K562 (cell line): ENCODE measurements around the gene LRMDA. TPM values are rescaled to one million over a fixed set of nuclear protein-coding genes. Genes with fewer than 3 reads are reported as not detected.

Experiments
- ATAC-seq: fragments of 200-7000 bp; cut with Tn5 transposase; 3 replicates; pipeline ENCODE4 v1.9.1; 2020; ENCODE audit warnings: moderate library complexity
- BruUV-seq: library from RNA; stranded (reverse); fragments of 400-500 nt; replicated peaks from 2 replicates; lab custom pipeline; 2021; lab: Mats Ljungman, UMichigan
- CTCF ChIA-PET: fragments of 300-600 bp; formaldehyde crosslinking; extraction: SDS; loops from one replicate; lab custom pipeline; 2021; ENCODE audit warnings: low intra/inter-chr PET ratio; lab: Yijun Ruan, JAX
- POLR2A ChIA-PET: fragments of 300-600, 350-650 bp; sonication (Branson Sonifier 250); formaldehyde crosslinking; extraction: SDS; loops from one replicate; lab custom pipeline; 2021; ENCODE audit warnings: antibody characterized with exemption, inconsistent platforms; lab: Yijun Ruan, JAX
- DNase-seq, 4 experiments: peaks; one replicate each; pipeline versions ENCODE4 v3.0.0 to v3.0.0-alpha.2; 2011 to 2018; ENCODE audit warnings: low spot score in 3 of 4, mixed read lengths in 3 of 4; ENCODE audit errors: extremely low read depth in 1 of 4
- FAIRE-seq: peaks from 2 replicates; lab custom pipeline; 2011; peaks lifted over from hg19 to GRCh38; lab: Jason Lieb, UNC
- H2AFZ ChIP-seq: 2 replicates; pipeline ENCODE4 v1.6.0; 2011; ENCODE audit warnings: low read depth, low read length, control low read depth, inconsistent platforms
- H3K27ac ChIP-seq: fragments of 200-600 bp; 3 replicates; pipeline ENCODE4 v1.8.0; 2011; ENCODE audit warnings: low read depth, mild to moderate bottlenecking, control low read depth, inconsistent platforms, low read length, moderate library complexity, mixed read lengths; ENCODE audit errors: extremely low read depth
- H3K27me3 ChIP-seq, 2 experiments: fragments of 300-600 bp in 1 of 2; 2 replicates in 1 of 2; 3 replicates in 1 of 2; pipeline versions ENCODE4 v1.6.0 to v1.8.0; 2011; ENCODE audit warnings: inconsistent platforms in 2 of 2, low read length in 2 of 2, mild to moderate bottlenecking in 1 of 2, mixed read lengths in 1 of 2, moderate library complexity in 1 of 2; ENCODE audit not compliant: control insufficient read depth in 2 of 2, insufficient read depth in 2 of 2
- H3K36me3 ChIP-seq: fragments of 300-600 bp; 3 replicates; pipeline ENCODE4 v1.8.0; 2011; ENCODE audit warnings: mild to moderate bottlenecking, low read length, inconsistent platforms; ENCODE audit not compliant: control insufficient read depth, insufficient read depth
- H3K4me1 ChIP-seq, 2 experiments: fragments of 200-600 bp in 1 of 2; replicated peaks in 1 of 2; 2 replicates in 1 of 2; 3 replicates in 1 of 2; pipeline versions ENCODE4 v1.5.1 to v1.8.0; 2011; ENCODE audit warnings: inconsistent platforms in 2 of 2, low read length in 2 of 2, mild to moderate bottlenecking in 1 of 2, mixed read lengths in 1 of 2, moderate library complexity in 1 of 2; ENCODE audit not compliant: control insufficient read depth in 2 of 2, insufficient read depth in 2 of 2
- H3K4me2 ChIP-seq: 2 replicates; pipeline ENCODE4 v1.6.1; 2011; ENCODE audit warnings: low read length, control low read depth, inconsistent platforms, mixed read lengths; ENCODE audit not compliant: insufficient read depth
- H3K4me3 ChIP-seq: fragments of 200-600 bp; sonication (generic), shearing (Covaris generic); 2 replicates; pipeline ENCODE4 v1.5.1; 2016; ENCODE audit warnings: control low read depth, inconsistent platforms
- H3K79me2 ChIP-seq: fragments of 200-600 bp; 3 replicates; pipeline ENCODE4 v1.8.0; 2011; ENCODE audit warnings: low read length, inconsistent platforms; ENCODE audit not compliant: control insufficient read depth, insufficient read depth
- H3K9ac ChIP-seq, 2 experiments: 2 replicates each; pipeline versions ENCODE4 v1.6.0 to v1.6.1; 2011; ENCODE audit warnings: low read depth in 2 of 2, low read length in 2 of 2, control low read depth in 1 of 2, inconsistent platforms in 1 of 2, mild to moderate bottlenecking in 1 of 2, mixed read lengths in 1 of 2; ENCODE audit not compliant: insufficient read depth in 1 of 2
- H3K9me1 ChIP-seq: one replicate; pipeline ENCODE4 v1.6.0; 2011; ENCODE audit warnings: inconsistent platforms, mild to moderate bottlenecking, low read length, moderate library complexity; ENCODE audit not compliant: control insufficient read depth, insufficient read depth
- H3K9me3 ChIP-seq: replicated peaks from 2 replicates; pipeline ENCODE4 v1.5.1; 2011; ENCODE audit warnings: low read depth, low read length, inconsistent platforms; ENCODE audit not compliant: control insufficient read depth, insufficient read depth
- H4K20me1 ChIP-seq: replicated peaks from 2 replicates; pipeline ENCODE4 v1.6.1; 2011; ENCODE audit warnings: low read length, inconsistent platforms, mixed read lengths; ENCODE audit not compliant: control insufficient read depth, insufficient read depth
- IFI16 ChIP-seq: fragments of 250-450 bp; sonication (Bioruptor Pico); IDR thresholded peaks from 2 replicates; pipeline ENCODE4 v2.1.2; 2022; ENCODE audit warnings: mild to moderate bottlenecking, inconsistent platforms
- PHB ChIP-seq: fragments of 250-450 bp; sonication (Bioruptor Pico); IDR thresholded peaks from 2 replicates; pipeline ENCODE4 v1.5.0; 2021
- PHF8 ChIP-seq: fragments of 200-600 bp; sonication (generic); IDR thresholded peaks from 2 replicates; pipeline ENCODE4 v1.6.1; 2012; ENCODE audit warnings: mixed run types, mild to moderate bottlenecking, inconsistent platforms, low read length, moderate library complexity, borderline replicate concordance
- PHTF2 ChIP-seq: fragments of 250-450 bp; sonication (Bioruptor Pico); IDR thresholded peaks from 2 replicates; pipeline ENCODE4 v1.5.0; 2021; ENCODE audit warnings: mild to moderate bottlenecking
- TEAD2 ChIP-seq: fragments of 450-650 bp; IDR thresholded peaks from 2 replicates; pipeline ENCODE4 v1.6.1; 2016; ENCODE audit warnings: missing genetic modification characterization, control low read depth, missing compliant biosample characterization
- TRIM24 ChIP-seq, 2 experiments: fragments of 450-650 bp; IDR thresholded peaks; 2 replicates each; pipeline ENCODE4 v1.6.1; 2016
- ZNF408 ChIP-seq: fragments of 250-450 bp; sonication (Bioruptor Pico); IDR thresholded peaks from 2 replicates; pipeline ENCODE4 v1.4.0; 2020; ENCODE audit warnings: low read depth, mild to moderate bottlenecking, moderate library complexity
- ZNF77 ChIP-seq: fragments of 250-450 bp; sonication (Bioruptor Pico); IDR thresholded peaks from 2 replicates; pipeline ENCODE4 v1.5.0; 2020
- WGBS: fragments of 100-300 bp; shearing (Covaris generic); methylation state at CpG from one replicate; pipeline ENCODE4 v1.1.6; 2016; ENCODE audit warnings: low coverage, mixed read lengths; ENCODE audit not compliant: insufficient coverage; ENCODE audit errors: missing lambda C conversion rate; 5-methylcytosine and 5-hydroxymethylcytosine counted together
- in situ Hi-C: fragments of 300-500 bp; cut with MboI; formaldehyde crosslinking; loops from 4 replicates; pipeline ENCODE4 v1.15.0; 2018; ENCODE audit warnings: inconsistent platforms, mixed read lengths
- intact Hi-C: fragments of 100-400 bp; cut with micrococcal nuclease; formaldehyde crosslinking; loops from 2 replicates; pipeline ENCODE4 v1.14.2; 2022
- polyA plus RNA-seq, 8 experiments: library from polyadenylated mRNA; depleted of rRNA in 4 of 8; stranded (reverse) in 5 of 8; unstranded in 3 of 8; fragments of >200 nt; fragmentation: Nextera tagmentation in 2 of 8; fragmentation: Illumina TruSeq in 1 of 8; extraction: Ambion mirVana in 2 of 8; extraction: Trizol in 1 of 8; gene quantifications; 2 replicates each; pipeline versions ENCODE4 v1.2.1 to v1.2.3, GENCODE V29; 2011 to 2014; ENCODE audit warnings: inconsistent platforms in 1 of 8, missing spikeins in 1 of 8
- total RNA-seq, 7 experiments: library from RNA; depleted of rRNA in 6 of 7; stranded (reverse); fragments of >200 nt in 6 of 7; fragmentation: Illumina TruSeq in 2 of 7; extraction: Trizol in 2 of 7; gene quantifications; 2 replicates each; pipeline versions ENCODE4 v1.2.1 to v1.2.3, GENCODE V29; 2011 to 2021; ENCODE audit warnings: low replicate concordance in 1 of 7

LRMDA gene
- total and polyA plus RNA-seq, 9 of the 15 experiments (the other 6 are each of a cell fraction or from before 2014, with no cell fraction given), result 0.25 TPM; not detected in 8

DNA sequence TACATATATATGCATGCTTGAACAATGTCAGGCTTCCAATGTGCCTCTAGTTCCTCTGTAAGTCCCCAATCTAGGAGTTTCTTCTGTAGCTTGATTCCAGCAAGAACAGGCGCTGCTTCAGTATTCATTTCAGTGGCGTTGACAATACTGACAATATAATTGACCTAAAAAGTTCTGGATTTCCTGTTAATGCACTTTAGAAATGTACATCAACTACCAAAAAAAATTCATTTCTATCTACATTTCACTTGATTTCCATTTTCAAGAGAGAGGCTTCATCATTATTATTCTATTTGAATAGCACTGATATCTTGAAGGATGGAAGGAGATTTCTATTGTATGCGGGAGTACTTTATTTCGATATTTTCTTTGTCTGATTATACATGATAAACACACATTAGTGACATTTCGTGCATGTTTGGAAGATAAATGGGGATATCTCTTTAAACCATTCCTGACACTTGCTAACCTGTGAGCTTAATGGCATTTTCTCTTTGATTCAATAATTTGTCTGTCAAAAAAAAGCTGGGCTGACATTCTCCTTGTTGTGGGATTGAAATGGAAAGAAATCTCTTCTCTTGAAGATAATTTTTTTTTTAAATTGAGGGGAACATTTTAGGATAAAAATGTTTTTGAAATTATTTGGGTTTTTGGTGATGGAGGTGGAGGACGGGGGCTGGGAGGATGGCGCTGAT is 568.2 kb downstream of the LRMDA start:
- H3K36me3 ChIP-seq, result no peaks in the 10 kb centered on the region
- no peaks in the 10 kb centered on the region for H4K20me1 ChIP-seq
- in situ Hi-C loops (no loop called here), intact Hi-C loops (no loop called here)
- FAIRE-seq (no peak), ATAC-seq (no peak), DNase-seq (no peak)
- no peaks in the 10 kb centered on the region for H3K9me1 ChIP-seq
- POLR2A ChIA-PET, result no interaction called here
- H3K79me2 ChIP-seq, result no peaks in the 10 kb centered on the region
- no peaks in the 10 kb centered on the region for H3K9me3 ChIP-seq
- no peaks in the 10 kb centered on the region for H3K27me3 ChIP-seq
- no peak overlapping the region for H3K4me2 ChIP-seq
- H3K27ac ChIP-seq, result no peak overlapping the region
- H3K9ac ChIP-seq, result no peak overlapping the region
- BruUV-seq, result no TSS peak
- no peak overlapping the region for H2AFZ ChIP-seq
- H3K4me1 ChIP-seq, result no peaks in the 10 kb centered on the region
- TF ChIP-seq PHF8 (no peak), PHB (CRISPR knock-in tag) (no peak), TEAD2 (tag) (no peak), IFI16 (CRISPR knock-in tag) (no peak), PHTF2 (CRISPR knock-in tag) (no peak), TRIM24 (IDR thresholded peaks at IDR 0.05) (no peak), ZNF77 (no peak), ZNF408 (CRISPR knock-in tag) (no peak)
- H3K4me3 ChIP-seq, result no peak overlapping the region
- 2% methylated on average over 7 of the region's 7 CpGs for WGBS
- CTCF ChIA-PET, result no interaction called here
